Cardiac fibroblast (primary cell): Measurements from ENCODE around the gene C2CD2.
A peak's percentile ranks its signal among the peaks of the same experiment; 100 is the strongest.

ENCODE experiments used
- DNase-seq, 2 donors: peaks; one replicate each; pipeline versions ENCODE4 v3.0.0 to v3.0.0-alpha.2; 2010; ENCODE audit warnings: low read depth in 2 of 2
- H3K4me3 ChIP-seq, 2 donors: replicated peaks in 1 of 2; 1 replicate in 1 of 2; 2 replicates in 1 of 2; pipeline ENCODE4 v1.5.1; 2011; ENCODE audit warnings: low read depth in 2 of 2, low read length in 2 of 2, mild to moderate bottlenecking in 2 of 2, moderate library complexity in 1 of 2
- TF ChIP-seq, protein P1 (sequence below): IDR thresholded peaks from one replicate; pipeline ENCODE4 v1.5.1; 2011; ENCODE audit warnings: low read depth, mild to moderate bottlenecking, low read length, inconsistent platforms

The C2CD2 gene

DNA sequence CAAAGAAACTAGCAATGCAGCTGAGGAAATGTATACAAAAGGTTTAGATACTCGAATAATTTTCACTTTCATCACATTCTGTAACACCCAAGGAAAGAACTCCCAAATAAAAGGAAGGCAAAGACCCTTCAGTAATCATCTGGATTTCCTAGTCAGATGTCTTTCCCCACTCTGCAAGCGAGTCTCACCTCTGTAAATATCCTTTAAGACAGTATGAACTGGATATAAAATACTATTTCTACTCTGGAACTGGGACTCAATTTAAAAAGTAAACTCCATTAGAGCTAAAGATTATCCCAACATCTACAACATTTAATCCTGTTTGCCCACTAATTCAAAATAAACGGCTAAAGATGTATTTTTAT lies 27.0 kb downstream of the C2CD2 start:
- TF ChIP-seq, protein P1, sequence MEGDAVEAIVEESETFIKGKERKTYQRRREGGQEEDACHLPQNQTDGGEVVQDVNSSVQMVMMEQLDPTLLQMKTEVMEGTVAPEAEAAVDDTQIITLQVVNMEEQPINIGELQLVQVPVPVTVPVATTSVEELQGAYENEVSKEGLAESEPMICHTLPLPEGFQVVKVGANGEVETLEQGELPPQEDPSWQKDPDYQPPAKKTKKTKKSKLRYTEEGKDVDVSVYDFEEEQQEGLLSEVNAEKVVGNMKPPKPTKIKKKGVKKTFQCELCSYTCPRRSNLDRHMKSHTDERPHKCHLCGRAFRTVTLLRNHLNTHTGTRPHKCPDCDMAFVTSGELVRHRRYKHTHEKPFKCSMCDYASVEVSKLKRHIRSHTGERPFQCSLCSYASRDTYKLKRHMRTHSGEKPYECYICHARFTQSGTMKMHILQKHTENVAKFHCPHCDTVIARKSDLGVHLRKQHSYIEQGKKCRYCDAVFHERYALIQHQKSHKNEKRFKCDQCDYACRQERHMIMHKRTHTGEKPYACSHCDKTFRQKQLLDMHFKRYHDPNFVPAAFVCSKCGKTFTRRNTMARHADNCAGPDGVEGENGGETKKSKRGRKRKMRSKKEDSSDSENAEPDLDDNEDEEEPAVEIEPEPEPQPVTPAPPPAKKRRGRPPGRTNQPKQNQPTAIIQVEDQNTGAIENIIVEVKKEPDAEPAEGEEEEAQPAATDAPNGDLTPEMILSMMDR = no peak
- peak overlapping the region in 1 of 2 donors; percentile 43 for H3K4me3 ChIP-seq

DNA sequence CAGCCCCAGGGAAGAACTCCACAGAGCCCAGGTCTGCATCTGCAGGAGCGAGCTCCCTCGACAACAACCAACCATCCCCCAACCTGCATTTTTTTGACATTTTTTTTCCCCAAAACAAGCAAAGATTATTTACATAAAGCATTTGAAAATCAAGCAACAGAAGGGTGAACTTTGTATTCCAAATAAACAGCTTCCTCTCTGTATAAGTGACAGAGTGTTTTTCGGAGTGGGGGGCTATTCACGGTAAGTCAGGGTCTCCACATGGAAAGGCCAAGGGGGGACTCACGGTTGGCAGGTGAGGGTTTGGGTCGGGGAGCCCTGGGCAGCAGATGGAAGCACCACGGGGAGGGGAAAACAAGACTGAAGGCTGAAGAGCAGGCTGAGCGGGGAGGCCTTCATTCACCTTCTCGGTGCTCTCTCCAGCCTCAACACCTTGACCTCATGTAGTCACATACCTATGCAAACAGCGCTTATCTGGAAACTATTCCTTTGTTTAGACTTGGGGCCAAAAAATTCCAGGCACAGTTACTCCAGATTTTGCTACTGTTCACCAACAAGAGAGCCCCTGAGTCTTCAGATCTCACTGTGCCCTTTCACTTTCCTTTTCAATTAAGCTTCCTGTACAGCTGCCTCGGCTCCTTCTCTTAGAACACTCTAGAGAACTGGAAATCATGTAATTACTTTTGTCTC lies 27.6 kb downstream of the C2CD2 start:
- TF ChIP-seq, protein P1 = no peak
- peak overlapping the region in 1 of 2 donors; percentile 43 for H3K4me3 ChIP-seq
- peak; percentile 65 to 71 for DNase-seq

More for the DNA sequence above, 27.0 kb downstream of the C2CD2 start:
- DNase-seq = no peak

DNA sequence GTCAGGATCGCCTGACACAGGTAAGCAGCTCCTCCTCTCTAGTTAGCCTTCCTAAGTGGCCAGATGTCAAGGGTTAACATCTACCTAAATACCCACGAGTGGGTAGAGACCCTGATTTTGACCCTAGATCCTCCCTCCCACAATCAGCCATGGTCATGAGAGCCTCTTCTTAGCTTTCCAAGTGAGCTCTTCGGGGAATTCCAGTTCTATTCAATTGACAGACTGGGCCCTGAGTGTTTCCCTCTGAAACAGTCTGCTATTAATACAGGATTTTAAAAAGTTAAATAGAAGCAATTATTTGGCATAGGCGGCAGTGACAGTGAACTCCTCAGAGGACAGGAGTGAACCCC lies 28.1 kb downstream of the C2CD2 start:
- H3K4me3 ChIP-seq = no peak overlapping the region
- TF ChIP-seq, protein P1 = no peak

DNA sequence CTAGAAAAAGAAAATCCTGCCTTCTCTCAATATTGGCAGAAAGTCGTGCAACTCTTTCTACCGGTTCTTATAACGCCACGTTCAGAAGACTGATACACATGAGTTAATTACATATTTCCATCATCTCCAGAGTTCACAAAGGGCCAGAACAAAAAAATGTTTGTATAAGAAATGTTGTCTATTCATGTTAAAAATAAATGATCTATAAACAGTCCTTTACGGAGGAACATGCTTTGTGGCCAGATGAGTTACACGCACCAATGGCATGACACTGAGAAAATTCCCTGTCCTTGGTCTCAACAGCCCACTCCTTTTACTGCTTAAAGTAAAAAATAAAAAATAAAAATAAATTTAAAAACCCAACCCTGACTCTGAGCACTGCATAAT lies 29.5 kb downstream of the C2CD2 start:
- DNase-seq = peak in 1 of 2 donors; percentile 82
- TF ChIP-seq, protein P1 = no peak
- H3K4me3 ChIP-seq = no peak overlapping the region

More for the DNA sequence above, 28.1 kb downstream of the C2CD2 start:
- DNase-seq = peak in 1 of 2 donors; percentile 31

DNA sequence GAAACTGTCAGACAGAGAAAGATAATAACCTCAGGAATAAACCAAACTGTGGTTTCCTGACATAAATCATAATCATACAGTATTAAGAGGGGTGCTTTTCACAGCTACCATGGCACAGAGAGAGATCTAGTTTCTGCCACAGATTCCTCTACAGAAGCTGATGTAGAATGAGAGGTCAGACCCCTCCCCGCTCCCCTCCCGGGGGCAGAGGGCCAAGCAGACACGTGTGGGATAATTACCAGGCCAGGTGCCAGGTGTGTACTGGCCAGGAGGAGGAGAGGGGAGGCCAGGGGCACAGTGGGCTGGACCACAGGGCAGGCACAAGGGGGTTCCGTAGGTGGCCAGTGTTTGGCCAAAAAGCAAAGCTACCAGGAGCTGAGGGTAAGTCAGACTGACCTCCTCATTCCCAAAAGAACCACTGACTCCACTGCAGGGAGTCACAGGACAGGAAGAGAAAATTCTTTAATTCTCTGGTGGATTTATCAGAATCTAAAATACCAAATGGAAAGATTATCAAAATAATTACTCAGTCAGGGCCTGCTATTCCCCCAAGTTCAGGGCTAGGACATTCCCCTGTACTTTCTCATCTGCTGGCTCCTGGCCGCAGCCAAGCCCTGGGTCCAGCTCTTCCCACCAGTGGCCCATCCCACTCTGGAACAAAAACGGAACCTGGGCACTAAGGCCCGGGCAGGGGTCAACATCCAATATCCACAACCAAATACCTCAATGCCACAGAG lies 30.0 kb downstream of the C2CD2 start:
- peak; percentile 56 to 90 for DNase-seq
- TF ChIP-seq, protein P1 = no peak
- peak overlapping the region in 1 of 2 donors; percentile 16 for H3K4me3 ChIP-seq

DNA sequence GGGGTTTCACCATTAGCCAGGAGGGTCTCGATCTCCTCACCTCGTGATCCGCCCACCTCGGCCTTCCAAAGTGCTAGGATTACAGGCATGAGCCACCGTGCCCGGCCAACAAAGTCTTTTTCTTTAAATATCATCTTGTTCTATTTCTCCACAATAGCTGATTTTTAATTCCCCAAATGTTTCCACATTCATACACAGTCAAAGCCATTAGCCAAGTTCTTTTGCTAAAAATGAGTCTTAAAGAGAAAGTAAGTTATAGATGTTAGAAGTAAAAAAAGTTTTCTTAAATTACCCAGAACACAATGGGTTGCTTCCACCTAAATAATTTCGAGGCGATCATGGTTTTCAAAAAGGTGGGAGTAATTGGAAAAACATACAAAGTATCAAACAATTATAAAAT lies 30.6 kb downstream of the C2CD2 start:
- TF ChIP-seq, protein P1 = no peak
- DNase-seq = peak in 1 of 2 donors; percentile 30
- H3K4me3 ChIP-seq = no peak overlapping the region
